ENCODE measurements around the gene ZNF672.
"Not testable (repeated sequence)": the region's sequence is repeated elsewhere in the genome, so short reads cannot be mapped to it uniquely, and the experiment has no call there.

Gene ZNF672

DNA sequence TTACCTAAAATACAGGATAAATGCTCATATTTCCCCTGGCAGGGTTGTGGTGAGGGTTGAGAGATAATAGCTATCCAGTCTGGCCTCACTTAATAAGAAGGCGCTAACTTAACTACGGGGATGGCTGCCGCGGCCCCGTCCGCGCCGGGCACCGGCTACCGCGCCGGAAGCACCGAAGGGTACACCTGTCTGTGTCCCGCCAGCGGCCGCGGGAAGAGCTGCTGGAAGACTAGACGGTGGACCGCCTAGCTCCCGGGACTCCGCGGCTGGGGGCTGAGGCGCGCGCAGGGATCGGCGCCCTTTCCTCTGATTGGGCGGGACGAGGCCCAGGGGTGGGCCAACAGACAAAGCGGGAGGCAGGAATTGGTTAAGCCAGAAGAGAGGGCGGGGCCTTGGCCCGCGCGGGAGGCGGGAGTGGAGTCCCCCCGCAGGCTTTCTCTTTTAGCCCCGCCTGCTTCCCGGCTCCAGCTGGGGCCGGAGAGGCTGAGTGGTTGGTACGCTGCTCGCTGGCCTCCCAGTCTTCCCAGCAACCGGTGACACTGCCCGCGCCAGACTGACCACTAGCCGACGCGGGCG, at the start of gene ZNF672:
TSS of gene ZNF672 (plus strand) at position 444 of the 576 bp plus-strand sequence. CDS start 9,051 bp downstream, outside the sequence.
- DNase-seq, result peak; percentile 93 to 98

DNA sequence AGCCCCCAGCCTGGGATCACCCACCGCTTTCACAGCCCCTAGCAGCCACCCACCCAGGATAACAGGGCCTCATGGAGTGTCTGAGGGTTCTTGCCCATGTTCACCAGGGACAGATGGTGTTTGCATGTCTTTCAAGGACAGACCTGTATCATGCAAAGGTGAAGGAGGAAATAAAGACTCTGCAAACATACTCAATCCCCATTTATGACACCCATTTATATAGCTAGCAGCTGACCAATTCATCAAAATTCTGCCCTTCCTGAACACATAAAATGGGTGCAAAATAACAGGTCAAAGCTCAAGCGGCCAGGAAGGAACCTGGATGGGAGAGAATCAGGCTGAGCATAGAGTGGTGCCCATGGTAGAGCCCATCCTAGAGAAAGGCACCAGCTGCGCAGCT, 49.7 kb upstream of the ZNF672 start:
- DNase-seq, result no peak

DNA sequence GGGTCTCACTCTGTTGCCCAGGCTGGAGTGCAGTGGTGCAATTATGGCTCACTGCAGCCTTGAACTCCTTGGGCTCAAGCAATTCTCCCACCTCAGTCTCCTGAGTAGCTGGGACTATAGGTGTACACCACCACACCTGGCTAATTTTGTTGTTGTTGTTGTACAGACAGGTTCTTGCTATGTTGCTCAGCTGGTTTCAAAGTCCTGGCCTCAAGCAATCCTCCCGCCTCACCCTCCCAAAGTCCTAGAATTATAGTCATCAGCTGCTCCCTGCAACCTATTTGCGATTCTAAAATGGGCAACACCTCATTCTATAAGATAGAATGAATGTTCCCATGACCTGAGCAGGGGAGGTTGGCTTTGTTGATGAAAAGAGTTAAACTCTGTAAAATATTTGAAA, 48.7 kb upstream of the ZNF672 start:
- not testable (repeated sequence) for DNase-seq

DNA sequence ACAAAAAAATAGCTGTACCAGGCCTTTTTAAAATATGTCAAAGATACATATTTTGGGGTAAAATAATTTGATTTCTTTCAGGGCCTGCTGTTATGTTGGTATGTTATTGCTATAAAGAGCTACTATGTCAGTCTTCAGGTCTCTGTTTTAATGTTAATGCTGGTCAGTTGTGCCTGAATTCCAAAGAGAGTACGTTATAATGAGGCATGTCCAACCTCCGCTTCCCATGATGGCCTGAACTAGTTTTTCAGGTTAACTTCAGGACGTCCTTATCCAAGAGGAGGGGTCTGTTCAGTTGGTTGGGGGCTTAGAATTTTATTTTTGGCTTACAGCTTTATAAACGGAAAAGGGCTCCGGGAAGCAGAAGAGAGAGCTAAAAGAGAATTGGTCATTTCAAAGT, 47.6 kb upstream of the ZNF672 start:
- no peak for DNase-seq

DNA sequence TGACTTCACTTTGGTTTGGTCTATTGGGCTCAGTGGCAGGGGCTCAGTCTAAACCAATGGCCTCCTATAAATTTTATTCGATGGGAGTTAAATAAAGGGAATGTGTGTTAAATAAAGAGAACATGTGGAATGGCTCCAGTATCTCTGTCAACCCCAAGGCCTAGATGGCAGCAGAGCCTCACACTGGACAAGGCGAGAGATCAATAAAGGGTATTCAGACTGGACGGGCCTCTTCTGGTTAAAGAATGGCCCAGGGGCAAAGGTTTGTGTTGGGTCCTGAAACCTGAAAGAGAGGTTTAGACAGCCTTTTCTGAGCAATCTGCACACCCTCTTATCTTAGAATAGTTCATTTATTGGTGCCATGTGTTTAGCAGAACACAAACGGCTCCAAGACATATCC, 47.0 kb upstream of the ZNF672 start:
- DNase-seq, result no peak

DNA sequence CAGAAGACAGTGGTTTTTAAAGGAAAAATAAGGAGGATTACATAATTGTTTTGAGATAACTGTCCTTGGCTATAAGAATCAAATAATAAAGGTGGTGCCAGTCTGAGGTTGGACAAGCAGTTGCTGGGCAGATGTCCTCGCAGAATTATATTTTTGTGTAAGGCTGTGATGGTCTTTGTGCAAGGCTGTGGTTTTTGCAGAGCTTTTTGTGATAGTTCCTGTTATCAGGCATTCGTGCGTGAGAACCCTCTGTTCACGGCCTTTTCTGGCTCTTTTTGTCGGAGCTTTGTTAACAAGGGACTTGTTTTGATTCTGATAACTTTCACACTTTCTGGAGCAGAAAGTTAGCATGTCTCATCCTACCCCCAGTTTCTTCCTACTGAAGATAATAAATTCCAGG, 45.7 kb upstream of the ZNF672 start:
- DNase-seq, result no peak

DNA sequence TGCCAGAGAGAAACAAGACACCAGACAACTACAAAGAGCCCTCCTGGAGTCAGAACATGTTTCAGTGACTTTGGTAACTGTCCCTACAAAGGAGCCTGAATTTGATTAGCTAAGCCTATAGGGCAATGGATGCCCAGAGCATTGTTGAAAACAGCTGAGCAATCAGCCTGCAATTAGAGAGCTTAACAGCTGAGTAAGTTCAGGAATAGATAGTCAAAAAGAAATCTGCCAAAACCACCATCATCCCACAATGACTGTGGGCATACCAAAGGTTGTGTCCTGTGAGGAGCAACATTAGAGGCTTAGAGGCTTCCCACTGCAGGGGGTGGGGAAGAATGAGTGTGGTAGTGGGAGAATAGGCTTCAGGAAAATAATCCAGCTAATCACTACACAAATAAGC, 44.4 kb upstream of the ZNF672 start:
- no peak for DNase-seq

DNA sequence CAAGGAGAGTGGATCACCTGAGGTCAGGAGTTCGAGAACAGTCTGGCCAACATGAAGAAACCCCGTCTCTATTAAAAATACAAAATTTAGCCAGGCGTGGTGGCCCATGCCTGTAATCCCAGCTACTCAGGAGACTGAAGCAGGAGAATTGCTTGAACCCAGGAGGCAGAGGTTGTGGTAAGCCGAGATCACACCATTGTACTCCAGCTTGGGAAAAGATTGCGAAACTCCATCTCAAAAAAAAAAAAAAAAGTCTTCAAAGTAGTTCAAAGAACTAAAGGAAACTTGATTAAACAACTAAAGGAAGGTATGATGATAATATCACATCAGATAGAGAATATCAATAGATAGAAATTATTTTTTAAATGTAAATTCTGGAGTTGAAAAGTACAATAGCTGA, 43.4 kb upstream of the ZNF672 start:
- not testable (repeated sequence) for DNase-seq

DNA sequence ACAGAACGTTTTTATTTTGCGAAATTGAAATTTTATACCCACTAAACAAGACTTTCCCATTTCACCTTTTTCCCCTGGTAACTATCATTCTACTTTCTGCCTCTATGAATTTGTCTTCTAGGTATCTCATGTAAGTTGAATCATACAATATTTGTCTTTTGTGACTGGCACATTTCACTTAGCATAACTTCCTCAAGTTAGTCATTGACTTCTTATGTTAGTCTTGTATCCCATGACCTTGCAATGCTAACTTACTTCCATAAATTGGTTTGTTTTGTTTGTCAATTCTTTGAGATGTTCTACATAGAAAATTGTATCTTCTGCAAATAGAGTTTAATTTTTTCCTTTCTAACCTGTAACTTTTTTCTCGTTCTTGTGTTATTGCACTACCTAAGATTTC, 39.2 kb upstream of the ZNF672 start:
- no peak for DNase-seq

DNA sequence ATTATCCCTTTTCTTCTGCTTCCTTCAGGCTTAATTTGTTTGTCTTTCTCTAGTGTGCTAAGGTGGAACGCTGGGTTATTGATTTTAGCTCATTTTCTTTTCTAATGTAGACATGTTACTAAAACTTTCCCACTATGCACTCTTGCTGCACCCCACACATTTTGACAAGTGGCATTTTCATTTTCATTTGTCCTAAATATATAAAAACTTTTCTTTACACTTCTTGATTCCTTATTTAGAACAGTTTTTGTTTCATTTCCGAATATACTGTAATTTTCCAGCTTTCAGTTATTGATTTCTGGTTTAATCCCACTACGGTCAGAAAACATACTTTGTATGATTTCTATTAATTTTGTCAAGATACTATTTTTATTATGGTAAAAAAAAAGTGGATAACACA, 37.6 kb upstream of the ZNF672 start:
- DNase-seq, result no peak

DNA sequence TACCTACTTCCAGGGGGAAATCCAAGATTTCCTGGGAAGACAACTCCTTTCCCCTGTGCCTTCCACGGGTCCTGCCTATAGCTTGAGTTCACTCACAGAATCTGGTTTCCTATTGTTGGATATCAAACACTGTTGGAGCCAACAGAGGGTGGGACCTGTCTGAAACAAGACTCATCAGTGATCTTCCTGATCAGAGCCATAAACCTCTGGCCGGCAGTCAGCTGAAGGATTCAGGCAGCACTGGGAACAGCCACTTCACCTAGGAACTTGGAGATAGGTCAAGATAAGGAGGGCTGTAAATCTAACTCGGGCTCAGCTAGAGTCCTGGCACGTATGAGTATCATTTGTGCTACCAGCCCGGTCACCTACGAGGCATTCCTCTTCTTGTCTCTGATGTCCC, 35.6 kb upstream of the ZNF672 start:
- DNase-seq, result no peak

DNA sequence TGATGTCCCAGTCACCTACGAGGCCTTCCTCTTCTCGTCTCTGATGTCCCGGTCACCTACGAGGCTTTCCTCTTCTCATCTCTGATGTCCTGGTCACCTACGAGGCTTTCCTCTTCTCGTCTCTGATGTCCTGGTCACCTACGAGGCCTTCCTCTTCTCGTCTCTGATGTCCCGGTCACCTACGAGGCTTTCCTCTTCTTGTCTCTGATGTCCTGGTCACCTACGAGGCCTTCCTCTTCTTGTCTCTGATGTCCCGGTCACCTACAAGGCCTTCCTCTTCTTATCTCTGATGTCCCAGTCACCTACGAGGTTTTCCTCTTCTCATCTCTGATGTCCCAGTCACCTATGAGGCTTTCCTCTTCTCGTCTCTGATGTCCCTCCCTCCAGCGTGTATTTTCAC, 34.5 kb upstream of the ZNF672 start:
- not testable (repeated sequence) for DNase-seq

DNA sequence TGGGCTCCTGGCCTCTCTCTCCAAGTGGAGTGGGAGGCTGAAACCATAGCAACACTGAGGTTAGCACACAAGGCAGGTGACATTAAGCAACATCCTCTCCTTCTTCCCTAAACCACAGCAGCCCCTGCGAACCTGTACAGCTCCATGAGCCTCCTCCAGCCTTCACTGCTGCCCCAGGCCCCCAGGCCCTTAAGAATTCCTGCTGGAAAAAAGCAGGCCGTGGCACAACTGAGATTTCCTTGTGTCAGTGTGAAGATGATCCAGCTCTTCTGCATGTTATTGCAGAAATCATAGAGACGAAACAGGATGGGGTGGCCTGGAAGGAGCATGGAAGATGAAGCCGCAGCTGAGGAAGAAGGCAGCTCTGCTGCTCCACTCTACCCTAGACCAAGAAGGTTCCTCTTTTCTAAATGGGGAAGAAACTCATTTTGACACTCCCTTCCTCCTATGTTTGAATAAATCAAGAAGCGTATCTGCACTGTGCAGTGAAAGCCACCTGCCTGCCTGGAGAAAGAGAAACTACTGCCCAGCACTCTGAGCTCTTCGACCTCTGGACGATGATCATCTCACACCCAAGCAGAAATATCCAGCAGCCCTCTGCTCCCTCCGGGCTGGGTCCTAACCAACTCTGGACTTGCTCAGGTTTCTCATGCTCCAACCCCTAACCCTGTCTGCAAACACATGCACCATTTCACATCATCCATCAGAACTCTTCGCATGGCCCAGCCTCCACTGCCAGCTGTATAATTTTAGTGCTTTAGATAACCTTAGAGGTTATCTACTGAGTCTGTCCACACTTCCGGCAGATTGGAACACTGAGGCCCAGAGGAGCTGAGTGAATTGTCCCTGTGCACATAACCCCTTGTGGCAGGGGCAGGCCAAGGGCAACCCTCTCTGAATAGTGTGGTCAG, 33.0 kb upstream of the ZNF672 start:
- no peak for DNase-seq

DNA sequence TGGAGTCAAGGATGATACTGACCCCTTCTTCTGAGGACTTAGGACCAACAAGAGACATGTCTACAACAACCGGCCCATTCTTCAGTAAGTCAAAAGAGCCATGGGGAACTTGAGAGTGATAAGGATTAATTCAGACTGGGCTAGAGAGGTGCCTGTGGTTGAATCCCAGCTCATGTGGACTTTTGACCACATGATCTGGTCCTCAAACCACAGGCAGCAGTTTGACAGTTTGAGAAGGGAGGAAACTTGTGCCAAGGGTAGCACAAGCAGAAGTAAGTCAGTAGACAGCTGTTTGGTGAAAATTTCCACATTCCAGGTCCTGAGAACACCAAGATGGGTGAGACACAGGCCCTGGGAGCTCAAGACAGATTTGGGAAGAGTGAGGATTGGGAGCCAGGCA, 32.1 kb upstream of the ZNF672 start:
- no peak for DNase-seq

DNA sequence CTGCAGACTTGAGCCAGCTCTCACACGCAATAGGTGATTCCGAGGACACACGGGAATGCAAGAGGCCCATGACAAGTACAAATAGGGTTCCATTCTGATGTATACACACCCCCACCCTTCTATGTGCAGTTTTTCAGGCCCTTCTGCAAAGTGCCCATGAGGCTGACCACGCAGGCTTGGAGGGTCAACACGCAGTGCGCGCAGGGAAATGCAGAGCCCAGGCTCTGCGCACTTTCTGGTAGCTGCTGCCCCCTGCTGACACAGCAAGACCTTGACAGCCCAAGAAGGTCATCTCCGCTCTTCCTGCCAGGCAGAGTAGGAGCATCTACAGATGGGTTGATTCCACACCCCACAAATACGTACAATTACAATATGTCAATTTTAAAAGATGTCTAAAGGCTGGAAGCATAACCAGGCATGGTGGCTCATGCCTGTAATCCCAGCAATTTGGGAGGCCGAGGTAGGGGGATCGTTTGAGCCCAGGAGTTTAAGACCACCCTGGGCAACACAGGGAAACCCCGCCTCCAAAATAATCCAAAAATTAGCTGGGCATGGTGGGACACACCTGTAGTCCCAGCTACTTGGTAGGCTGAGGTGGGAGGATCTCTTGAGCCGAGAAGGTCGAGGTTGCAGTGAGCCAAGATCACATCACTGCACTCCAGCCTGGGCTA, 30.8 kb upstream of the ZNF672 start:
- no peak for DNase-seq

DNA sequence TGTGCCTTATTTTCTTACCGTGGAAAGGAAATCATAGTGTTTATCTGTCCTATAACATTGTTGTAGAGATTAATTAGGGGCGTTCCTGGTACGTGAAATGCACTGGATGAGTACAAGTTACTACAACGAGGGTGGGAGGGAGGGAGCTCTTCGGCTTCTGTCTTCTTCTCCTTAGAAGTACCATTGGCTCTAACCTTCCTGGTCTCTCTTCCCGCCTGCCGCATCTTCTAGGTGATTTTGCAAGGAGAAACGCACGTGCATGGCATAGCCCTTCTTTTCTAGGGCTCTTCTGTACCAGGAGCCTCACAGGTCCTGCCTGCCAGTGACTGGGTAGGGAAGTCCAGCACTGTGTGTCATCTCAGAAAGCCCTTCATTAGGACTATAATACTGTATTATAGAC, 29.1 kb upstream of the ZNF672 start:
- DNase-seq, result no peak

DNA sequence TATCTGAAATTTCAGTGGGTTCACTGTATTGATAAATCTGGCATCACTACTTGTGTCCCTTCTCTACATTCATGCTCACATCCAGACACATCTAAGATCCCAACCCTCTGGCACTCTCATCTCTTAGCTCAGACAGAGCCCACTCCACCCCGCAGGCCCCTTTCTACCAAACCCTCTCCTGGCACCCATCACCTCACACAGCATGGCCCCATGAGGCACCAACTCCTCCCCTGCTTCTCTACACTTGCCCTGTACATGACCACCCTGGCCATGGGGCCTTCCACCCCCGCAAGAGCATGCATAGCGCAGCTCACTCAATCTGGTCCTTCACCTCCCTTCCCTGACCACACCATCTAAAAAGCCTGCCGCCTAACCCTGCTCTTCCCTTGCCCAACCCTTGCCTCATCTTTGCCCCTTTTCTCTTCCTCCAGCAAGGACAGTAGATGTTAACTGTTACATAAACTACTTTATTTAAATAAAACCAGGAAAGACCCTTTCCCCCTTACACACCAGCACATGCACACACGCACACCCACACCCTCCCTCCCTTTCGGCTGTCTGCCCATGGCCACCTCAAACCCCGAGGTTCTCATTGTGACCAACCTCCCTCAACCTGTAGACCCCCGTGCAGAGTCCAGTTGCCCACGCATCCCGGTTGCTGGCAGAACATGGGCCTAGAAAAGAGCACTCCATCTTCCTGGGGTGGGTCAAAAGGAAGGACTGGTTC, 27.9 kb upstream of the ZNF672 start:
- no peak for DNase-seq

DNA sequence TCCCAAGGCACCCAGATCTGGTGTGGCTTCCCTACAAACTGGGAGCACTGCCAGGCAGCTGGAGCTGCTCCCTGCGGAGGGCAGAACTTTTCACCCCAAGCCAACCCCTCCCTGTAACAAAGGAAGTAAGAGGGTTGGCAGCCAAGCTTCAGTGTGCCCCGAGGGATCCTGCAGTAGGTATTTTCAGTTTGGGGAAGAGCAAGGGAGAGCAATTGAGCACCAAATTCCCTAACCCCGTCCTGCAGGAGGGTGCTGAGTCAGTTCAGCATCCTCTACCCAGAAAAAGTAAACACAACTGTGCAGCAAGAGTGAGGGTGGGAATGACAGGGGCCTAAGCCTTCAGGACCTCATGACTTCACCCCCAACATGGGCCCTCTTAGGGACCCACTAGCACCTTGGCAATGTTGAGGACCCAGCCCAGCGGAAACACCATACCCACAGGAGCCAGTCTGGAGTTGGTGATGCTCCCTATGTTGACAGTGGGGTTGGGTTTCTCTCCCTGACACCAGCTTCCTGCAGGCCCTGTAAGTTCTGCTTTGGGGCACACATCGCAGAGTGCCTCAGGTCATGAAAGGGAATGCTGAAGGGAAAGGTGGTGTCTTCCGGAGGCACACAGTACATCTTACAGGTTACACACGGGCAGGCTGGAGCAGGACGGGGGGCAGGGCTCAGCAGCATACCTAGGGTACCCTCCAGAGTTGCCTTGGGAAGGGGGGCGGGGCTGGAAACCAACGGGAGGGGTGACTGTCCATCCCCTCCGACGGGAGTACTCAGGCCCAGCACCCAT, 27.1 kb upstream of the ZNF672 start:
- DNase-seq, result no peak

DNA sequence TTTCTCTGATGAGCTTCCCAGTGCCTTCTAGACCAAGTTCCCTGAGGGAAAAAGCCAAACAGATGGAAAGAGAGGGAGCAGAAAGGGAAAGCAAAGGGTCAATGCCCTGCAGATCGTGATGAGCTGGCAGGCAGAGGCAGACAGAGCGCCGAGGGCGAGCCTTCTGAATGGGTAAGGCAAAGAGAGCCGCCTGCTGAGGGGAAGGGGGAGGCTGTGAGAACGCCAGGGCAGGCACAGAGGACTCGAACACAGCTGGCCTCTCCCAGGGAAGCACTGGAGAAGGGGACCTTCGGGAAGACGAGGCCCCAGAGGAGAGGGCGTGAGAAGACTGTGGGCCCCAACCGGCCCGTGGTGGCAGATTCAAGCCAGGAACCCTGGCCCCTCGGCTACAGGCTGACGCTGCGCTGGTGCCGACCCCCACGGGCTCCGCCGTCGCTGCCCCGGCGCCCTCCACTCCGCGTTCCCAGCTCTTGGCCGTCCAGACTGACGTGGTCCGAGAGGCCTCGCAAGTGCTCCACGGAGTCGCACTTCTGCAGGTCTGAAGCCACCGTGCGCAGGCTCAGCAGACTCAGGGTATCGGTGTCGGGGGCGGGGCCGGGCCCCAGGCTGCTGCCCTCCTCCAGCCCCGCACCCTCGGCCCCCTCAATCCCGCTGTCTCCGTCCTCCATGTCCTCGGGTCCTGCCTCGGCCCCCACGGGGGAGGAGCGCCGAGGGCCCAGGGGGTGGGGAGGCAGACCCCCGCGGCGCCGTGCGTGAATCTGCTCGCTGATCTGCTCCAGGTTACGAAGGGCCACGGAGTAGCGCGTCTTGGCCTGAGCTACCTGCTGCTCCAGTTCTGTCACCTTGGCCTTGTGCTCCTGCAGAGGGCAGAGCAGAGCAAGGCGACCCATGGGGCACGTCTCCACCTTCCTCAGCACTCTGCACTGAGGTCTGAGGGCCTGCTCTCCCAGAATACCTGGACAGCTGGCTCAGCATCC, 26.2 kb upstream of the ZNF672 start:
- no peak for DNase-seq

DNA sequence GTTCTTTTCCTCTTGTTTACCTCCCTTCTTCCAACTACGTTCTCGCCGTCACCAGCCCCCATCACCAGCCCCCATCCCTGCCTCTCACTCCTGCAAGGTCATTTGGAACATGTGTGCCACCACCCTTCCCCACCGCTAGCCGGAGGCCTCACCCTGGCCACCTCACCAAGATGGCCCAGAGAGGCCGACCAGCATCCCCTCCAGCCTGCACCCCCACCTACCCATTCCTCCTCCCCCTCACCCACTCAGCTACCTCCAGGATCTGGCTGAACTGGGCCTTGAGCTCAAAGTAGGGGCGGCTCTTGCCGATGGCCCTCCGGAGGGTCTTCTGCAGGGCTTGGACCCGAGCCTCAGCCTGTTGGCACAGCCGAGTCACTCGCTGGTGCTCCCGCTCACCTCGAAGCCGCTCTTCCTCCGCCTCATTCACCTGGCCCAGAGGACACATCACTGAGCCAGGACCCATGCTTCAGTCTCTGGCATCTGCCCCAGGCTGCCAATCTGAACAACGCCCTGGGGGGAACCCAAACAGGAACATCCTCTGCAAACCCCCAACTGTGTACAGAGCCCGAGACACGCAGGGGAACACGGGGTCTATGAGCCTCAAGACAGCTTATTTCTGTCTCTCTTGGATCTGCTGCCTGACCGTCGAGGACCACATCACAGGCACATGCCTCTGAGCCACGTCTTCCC, 25.1 kb upstream of the ZNF672 start:
- DNase-seq, result no peak

DNA sequence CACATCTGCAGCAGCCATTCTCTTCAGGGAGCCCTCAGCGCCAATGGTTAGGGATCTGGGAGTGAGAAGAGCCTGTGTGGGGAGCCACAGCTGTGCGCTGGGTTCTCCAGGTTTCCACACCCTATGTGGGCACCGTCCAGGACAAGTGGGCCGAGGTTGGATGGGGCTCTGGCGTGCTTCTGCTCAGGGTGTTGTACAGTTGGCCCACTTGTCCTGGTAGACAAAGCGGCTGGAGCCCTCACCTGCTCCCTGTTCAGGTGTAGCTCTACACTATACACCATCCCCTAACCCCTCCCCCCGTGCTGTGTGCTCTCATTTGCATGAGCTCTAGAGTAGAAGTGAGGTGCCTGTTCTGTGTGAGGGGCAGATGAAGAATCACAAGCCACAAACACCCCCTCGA, 24.5 kb upstream of the ZNF672 start:
- DNase-seq, result no peak
